ENCODE results near the gene IFNL3.
A peak's percentile ranks its signal among the peaks of the same experiment; 100 is the strongest.
"Not testable (repeated sequence)": the region's sequence is repeated elsewhere in the genome, so short reads cannot be mapped to it uniquely, and the experiment has no call there.

Gene IFNL3

DNA sequence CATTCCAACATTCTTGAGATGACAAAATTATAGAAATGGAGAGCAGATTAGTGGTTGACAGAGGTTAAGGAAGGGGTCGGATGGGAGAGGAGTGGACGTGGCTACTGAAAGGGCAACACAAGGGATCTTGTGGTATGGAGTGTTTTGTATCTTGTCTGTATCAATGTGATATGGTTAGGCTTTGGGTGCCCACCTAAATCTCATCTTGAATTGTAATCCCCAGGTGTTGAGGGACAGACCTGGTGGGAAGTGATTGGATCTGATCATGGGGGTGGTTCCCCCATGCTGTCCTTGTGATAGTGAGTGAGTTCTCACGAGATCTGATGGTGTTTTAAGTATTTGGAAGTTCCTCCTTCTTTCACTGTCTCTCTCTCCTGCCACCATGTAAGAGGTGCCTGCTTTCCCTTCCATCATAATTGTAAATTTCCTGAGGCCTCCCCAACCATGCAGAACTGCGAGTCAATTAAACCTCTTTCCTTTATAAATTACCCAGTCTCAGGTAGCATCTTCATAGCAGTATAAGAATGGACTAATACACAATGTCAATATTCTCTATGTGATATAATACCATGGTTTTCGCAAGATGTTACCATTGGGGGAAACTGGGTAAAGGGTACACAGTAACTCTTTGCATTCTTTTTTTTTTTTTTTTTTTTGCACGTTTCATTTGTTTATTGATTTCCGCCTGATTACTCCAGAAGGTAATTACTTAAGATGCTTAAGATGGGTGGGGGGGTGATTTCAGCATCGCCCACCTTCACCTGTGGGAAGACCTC is 8.8 kb upstream of the IFNL3 start:
- no peak for DNase-seq (ENCODE audit: low read depth in 2 of 2)

DNA sequence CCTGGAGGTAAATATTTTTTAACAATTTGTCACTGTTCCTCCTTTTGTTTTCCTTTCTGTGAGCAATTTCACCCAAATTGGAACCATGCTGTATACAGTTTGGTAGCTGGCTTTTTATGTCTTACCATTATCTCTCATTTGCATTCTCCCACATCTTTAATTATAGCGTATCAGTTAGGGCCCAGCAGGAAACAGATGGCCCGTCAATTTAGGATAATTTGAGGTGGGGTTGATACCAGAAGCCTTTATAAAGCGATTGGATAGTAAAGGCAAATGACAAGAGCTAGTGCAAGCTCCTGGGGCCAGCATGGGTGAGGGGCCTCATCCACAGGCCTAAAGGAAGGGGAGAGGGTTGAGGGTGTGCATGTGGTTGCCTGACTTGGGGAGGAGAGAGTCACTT is 7.7 kb upstream of the IFNL3 start:
- no peak for DNase-seq (ENCODE audit: low read depth in 2 of 2)

DNA sequence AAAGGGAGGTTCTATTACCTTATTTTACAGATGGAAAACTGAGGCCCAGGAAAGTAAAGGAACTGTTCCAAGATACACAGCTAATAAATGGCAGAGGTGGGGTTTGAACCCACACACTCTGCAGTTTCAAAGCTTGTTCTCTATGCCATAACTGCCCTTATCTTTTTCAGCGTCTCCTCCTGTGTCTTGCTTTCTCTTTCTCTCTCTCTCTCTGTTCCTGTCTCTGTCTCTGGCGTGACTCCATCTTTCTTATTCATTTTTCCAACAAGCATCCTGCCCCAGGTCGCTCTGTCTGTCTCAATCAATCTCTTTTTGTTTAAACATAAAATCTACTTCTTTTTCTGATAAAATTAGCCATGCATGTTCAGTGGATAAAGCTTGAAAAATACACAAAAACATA is 7.0 kb upstream of the IFNL3 start:
- DNase-seq (ENCODE audit: low read depth in 2 of 2), result no peak

DNA sequence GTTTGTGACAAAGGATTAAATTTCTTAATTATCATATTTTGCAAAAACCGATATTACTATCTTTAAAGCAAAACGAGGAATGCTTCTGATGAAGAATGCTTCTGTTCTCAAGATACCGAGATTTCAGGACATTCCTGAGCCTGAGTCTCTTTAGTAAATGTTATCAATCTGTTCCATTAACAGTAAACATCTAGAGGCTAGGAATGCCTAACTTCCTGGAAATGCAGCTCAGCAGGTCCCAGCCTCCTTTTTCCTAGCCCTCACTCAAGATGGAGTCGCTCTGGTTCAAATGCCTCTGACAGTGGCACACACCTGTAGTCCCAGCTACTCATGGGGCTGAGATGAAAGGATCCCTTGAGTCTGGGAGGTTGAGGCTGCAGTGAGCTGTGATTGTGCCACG is 6.3 kb upstream of the IFNL3 start:
- no peak for DNase-seq (ENCODE audit: low read depth in 2 of 2)

DNA sequence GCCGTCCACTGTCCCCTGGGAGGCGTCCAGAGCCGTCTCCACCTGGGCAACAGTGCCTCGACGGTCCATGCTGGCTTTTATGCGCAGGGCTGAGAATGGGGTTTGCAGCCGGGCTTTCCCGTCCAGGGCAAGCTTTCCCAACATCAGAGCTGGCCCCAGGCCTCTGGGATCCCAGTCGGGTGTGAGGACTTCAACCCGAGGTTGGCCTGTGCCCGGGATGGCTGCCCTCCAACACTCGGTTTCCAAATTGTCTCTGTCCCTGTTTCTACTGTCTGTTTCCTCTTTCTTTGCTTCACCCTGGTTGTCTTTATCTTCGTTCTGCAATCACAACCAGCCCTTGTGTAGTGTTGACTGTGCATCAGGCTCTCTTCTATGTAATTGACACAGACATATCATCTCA is 4.0 kb upstream of the IFNL3 start, which contains the start of gene IFNL4:
Gene IFNL4, minus strand, starts transcription at position 51 of the 400 bp plus-strand sequence.
- no peak for DNase-seq (ENCODE audit: low read depth in 2 of 2)

DNA sequence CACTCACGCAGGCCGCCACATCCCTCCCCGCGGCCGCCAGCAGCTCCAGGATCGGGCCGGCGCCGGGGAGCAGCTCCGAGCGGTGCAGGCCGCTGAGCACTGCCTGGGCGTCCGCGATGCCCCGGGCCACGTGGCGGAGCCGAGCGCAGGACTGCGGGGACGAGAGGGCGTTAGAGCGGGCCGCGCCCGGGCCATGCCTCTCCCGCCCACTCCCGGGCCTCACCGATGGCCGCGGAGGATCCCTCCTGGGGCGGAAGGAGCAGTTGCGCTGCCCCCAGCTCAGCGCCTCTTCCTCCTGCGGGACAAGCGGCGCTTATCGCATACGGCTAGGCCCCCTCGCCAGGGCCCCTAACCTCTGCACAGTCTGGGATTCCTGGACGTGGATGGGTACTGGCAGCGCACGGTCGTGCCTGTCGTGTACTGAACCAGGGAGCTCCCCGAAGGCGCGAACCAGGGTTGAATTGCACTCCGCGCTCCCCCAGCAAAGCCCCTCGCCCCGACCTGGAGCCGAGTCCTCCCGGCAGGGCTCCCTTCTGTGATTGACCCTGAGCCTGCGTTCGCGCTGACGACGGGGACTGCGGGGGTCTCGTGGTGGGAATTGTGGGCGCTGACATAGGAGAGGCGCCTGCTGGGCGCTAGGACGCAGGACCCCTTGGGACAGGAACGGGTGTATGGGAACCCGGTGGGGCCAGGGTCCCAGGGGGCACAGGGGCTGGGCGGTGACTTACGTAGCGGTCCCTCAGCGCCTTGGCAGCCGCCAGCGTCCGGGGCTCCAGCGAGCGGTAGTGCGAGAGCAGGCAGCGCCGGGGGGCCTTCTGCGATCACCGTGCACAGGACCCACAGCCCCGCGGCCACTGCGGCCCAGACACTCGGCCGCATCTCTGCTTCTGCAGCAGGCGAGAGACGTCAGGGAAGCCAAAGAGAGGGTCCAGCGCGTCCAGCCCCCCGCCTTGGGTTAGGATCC is 3.2 kb upstream of the IFNL3 start:
- DNase-seq (ENCODE audit: low read depth in 2 of 2), result no peak

GRCh38 chr19:39246951-39247669 is 2.3 kb upstream of the IFNL3 start:
- DNase-seq (ENCODE audit: low read depth in 2 of 2), result peak in 1 of 2 experiments; percentile 32

- DNase-seq (ENCODE audit: low read depth in 2 of 2), result not testable (repeated sequence)
These were observed 360 bp upstream of the IFNL3 start for GRCh38 chr19:39245166-39245565.

DNA sequence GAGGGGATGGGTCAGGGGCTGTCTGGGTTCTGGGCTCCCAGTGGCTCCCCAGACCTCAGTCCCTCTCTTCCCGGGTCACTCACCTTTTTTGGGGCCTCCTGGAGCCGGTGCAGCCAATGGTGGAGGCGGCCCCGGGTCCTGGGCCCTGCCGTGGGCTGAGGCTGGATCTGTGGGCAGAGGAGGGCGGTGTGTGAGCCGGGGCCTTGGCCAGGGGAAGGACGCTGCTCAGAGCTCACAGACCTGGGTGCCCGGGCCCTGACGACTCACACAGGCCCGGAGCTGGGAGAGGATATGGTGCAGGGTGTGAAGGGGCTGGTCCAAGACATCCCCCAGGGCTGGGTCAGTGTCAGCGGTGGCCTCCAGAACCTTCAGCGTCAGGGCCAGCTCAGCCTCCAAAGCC is 1.1 kb downstream of the IFNL3 start:
- DNase-seq (ENCODE audit: low read depth in 2 of 2), result not testable (repeated sequence)

DNA sequence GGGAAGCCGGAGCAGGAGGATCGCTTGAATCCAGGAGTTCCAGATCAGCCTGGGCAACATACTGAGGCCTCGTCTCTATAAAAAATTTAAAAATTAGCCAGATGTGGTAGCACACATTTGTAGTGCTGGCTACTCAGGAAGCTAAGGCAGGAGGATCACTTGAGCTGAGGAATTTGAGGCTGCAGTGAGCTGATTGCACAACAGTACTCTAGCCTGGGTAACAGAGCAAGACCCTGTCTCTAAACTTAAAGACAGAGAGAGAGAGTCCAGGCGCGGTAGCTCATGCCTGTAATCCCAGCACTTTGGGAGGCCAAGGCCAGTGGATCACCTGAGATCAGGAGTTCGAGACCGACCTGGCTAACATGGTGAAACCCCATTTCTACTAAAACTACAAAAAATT is 4.4 kb downstream of the IFNL3 start:
- no peak for DNase-seq (ENCODE audit: low read depth in 2 of 2)

DNA sequence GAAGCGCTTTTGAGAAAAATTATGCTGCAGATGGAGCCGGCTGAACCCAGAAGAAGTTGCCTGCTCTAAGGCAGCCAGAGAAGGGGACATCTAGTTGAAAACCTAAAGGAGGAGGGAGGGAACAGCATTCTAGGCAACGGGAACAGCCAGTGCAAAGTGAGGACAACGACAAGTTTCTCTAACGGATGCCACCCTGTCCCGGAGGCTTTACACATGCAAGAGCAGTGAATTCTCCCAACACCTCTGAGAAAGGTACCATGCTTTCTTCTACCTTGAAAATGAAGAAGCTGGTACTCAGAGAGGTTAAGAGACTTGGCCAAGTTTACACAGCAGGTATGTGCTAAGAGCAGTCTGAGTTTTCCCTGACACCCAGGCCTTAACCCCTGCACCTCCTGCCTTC is 5.9 kb downstream of the IFNL3 start:
- DNase-seq (ENCODE audit: low read depth in 2 of 2), result no peak

GRCh38 chr19:39238209-39238608 is 6.6 kb downstream of the IFNL3 start:
- DNase-seq (ENCODE audit: low read depth in 2 of 2), result no peak

- peak; percentile 24 to 46 for DNase-seq (ENCODE audit: low read depth in 2 of 2)
These were observed 7.3 kb downstream of the IFNL3 start for GRCh38 chr19:39237200-39238184.

- no peak for DNase-seq (ENCODE audit: low read depth in 2 of 2)
These were observed 8.3 kb downstream of the IFNL3 start for GRCh38 chr19:39236527-39236926.

- DNase-seq (ENCODE audit: low read depth in 2 of 2), result no peak
These were observed 12.1 kb downstream of the IFNL3 start for GRCh38 chr19:39232708-39233107.

GRCh38 chr19:39230096-39230764 is 14.6 kb downstream of the IFNL3 start:
- no peak for DNase-seq (ENCODE audit: low read depth in 2 of 2)

DNA sequence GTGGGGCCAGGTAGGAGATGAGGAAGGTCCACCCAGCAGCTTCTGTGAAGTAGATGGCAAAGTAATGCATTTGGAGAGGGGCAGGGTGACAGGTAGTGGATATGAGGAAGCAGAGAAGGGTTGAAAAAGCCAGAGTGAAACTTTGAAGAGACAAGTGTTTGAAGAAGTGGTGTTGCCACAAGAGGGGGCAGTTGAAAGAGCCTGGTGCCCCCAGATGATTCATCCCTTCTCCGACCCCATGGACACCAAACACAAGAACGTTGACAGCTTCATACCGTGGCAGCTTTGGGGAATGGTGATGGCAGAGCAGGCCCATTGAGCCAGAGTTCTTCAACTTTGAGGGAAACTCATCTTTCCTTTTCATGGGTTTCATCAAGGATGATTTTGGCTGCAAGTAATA is 19.9 kb downstream of the IFNL3 start:
- no peak for DNase-seq (ENCODE audit: low read depth in 2 of 2)

- no peak for DNase-seq (ENCODE audit: low read depth in 2 of 2)
These were observed 21.0 kb downstream of the IFNL3 start for GRCh38 chr19:39223703-39224279.

GRCh38 chr19:39219108-39219507 is 25.7 kb downstream of the IFNL3 start:
- DNase-seq (ENCODE audit: low read depth in 2 of 2), result not testable (repeated sequence)
